HG03280 (cell line): ENCODE measurements around the gene ANXA6.
A peak's percentile ranks its signal among the peaks of the same experiment; 100 is the strongest.
"Not testable (repeated sequence)": the region's sequence is repeated elsewhere in the genome, so short reads cannot be mapped to it uniquely, and the experiment has no call there.

ENCODE experiments used
- ATAC-seq: cut with Tn5 transposase; IDR thresholded peaks from one replicate; pipeline ENCODE4 v1.9.1; 2021; ENCODE audit warnings: mild to moderate bottlenecking, moderate library complexity; ENCODE audit not compliant: unreplicated experiment

The ANXA6 gene

GRCh38 chr5:151157426-151158286 is at the start of gene ANXA6:
ANXA6 (minus strand) TSS chr5:151157779; CDS start chr5:151147901, 9,878 bp downstream.
- ATAC-seq: peak; percentile 53

GRCh38 chr5:151205411-151205810 is 47.8 kb upstream of the ANXA6 start:
- no peak for ATAC-seq

GRCh38 chr5:151204051-151204450 is 46.5 kb upstream of the ANXA6 start:
- ATAC-seq: no peak

- no peak for ATAC-seq
Observed at GRCh38 chr5:151202381-151203139, 45.0 kb upstream of the ANXA6 start.

GRCh38 chr5:151200913-151201595 is 43.5 kb upstream of the ANXA6 start:
- ATAC-seq: no peak

- no peak for ATAC-seq
Observed at GRCh38 chr5:151199581-151200185, 42.1 kb upstream of the ANXA6 start.

GRCh38 chr5:151198861-151199260 is 41.3 kb upstream of the ANXA6 start:
- ATAC-seq: no peak

- not testable (repeated sequence) for ATAC-seq
Observed at GRCh38 chr5:151197291-151197600, 39.7 kb upstream of the ANXA6 start.

GRCh38 chr5:151196556-151197290 is 39.1 kb upstream of the ANXA6 start:
- peak; percentile 88 for ATAC-seq

GRCh38 chr5:151195622-151196021 is 38.0 kb upstream of the ANXA6 start:
- no peak for ATAC-seq

- no peak for ATAC-seq
Observed at GRCh38 chr5:151192626-151193025, 35.0 kb upstream of the ANXA6 start.

GRCh38 chr5:151191661-151192060 is 34.1 kb upstream of the ANXA6 start:
- ATAC-seq: no peak

GRCh38 chr5:151189151-151189550 is 31.6 kb upstream of the ANXA6 start:
- ATAC-seq: no peak

- ATAC-seq: no peak
Observed at GRCh38 chr5:151186538-151186937, 29.0 kb upstream of the ANXA6 start.

- no peak for ATAC-seq
Observed at GRCh38 chr5:151186052-151186451, 28.5 kb upstream of the ANXA6 start.

- no peak for ATAC-seq
Observed at GRCh38 chr5:151184316-151185042, 26.9 kb upstream of the ANXA6 start.

GRCh38 chr5:151183456-151184245 is 26.1 kb upstream of the ANXA6 start:
- ATAC-seq: no peak

- ATAC-seq: no peak
Observed at GRCh38 chr5:151182976-151183375, 25.4 kb upstream of the ANXA6 start.

- no peak for ATAC-seq
Observed at GRCh38 chr5:151182524-151182900, 24.9 kb upstream of the ANXA6 start.
